A549 (cell line): Measurements from ENCODE around the gene TMEM140. TPM values are rescaled to one million over a fixed set of nuclear protein-coding genes. Genes with fewer than 3 reads are reported as not detected.

ENCODE experiments used
- ATAC-seq, 2 experiments: fragments of 200-7000 bp in 1 of 2; fragments of >200 bp in 1 of 2; cut with Nextera tagmentation in 1 of 2; cut with Tn5 transposase in 1 of 2; 3 replicates each; pipeline versions ENCODE4 v1.8.0 to v1.9.1; 2018 to 2020; ENCODE audit warnings: mild to moderate bottlenecking in 1 of 2, moderate library complexity in 1 of 2
- CTCF ChIA-PET: fragments of 300-600 bp; sonication (Branson Sonifier 250); formaldehyde crosslinking; extraction: SDS; loops from one replicate; lab custom pipeline; 2021; ENCODE audit warnings: antibody characterized with exemption, inconsistent platforms; lab: Yijun Ruan, JAX
- POLR2A ChIA-PET: fragments of 350-600 bp; formaldehyde crosslinking; extraction: SDS; loops from one replicate; lab custom pipeline; 2021; ENCODE audit warnings: antibody characterized with exemption, inconsistent platforms; lab: Yijun Ruan, JAX
- DNase-seq, 2 experiments: peaks; one replicate each; pipeline versions ENCODE4 v3.0.0 to v3.0.0-alpha.2; 2011 to 2016; ENCODE audit warnings: low read depth in 1 of 2, low spot score in 1 of 2
- FAIRE-seq: peaks from 2 replicates; lab custom pipeline; 2011; peaks lifted over from hg19 to GRCh38; lab: Jason Lieb, UNC
- H3K27ac ChIP-seq, 2 experiments: fragments of >200 bp; sonication (Bioruptor Twin); formaldehyde crosslinking; 3 replicates each; pipeline ENCODE4 v1.5.1; 2016 to 2017
- H3K4me1 ChIP-seq: fragments of >200 bp; sonication (Bioruptor Twin); formaldehyde crosslinking; 3 replicates; pipeline ENCODE4 v1.6.1; 2016
- H3K4me2 ChIP-seq: fragments of >200 bp; sonication (Bioruptor Twin); formaldehyde crosslinking; 3 replicates; pipeline ENCODE4 v1.6.1; 2016
- H3K4me3 ChIP-seq: fragments of >200 bp; sonication (Bioruptor Twin); formaldehyde crosslinking; 3 replicates; pipeline ENCODE4 v1.5.1; 2016
- H3K9me3 ChIP-seq: fragments of >200 bp; sonication (Bioruptor Twin); formaldehyde crosslinking; 3 replicates; pipeline ENCODE4 v1.6.1; 2016
- ATOH8 ChIP-seq: fragments of 250-450 bp; sonication (Bioruptor Pico); IDR thresholded peaks from 2 replicates; pipeline ENCODE4 v1.5.0; 2020; ENCODE audit warnings: low read depth, mild to moderate bottlenecking, moderate library complexity
- GATA3 ChIP-seq: IDR thresholded peaks from 2 replicates; pipeline ENCODE4 v1.6.1; 2012; ENCODE audit warnings: borderline replicate concordance
- HOXA7 ChIP-seq: fragments of 250-450 bp; sonication (Bioruptor Pico); IDR thresholded peaks from 2 replicates; pipeline ENCODE4 v1.5.0; 2020; ENCODE audit warnings: mild to moderate bottlenecking, moderate library complexity
- RFX5 ChIP-seq: fragments of 450-650 bp; IDR thresholded peaks from 2 replicates; pipeline ENCODE4 v1.7.1; 2014; ENCODE audit warnings: antibody characterized with exemption, mild to moderate bottlenecking, moderate library complexity
- SMC3 ChIP-seq: fragments of >200 bp; sonication (Bioruptor Twin); formaldehyde crosslinking; IDR thresholded peaks from 3 replicates; pipeline ENCODE4 v1.6.1; 2018; ENCODE audit warnings: inconsistent platforms
- ZC3H11A ChIP-seq: fragments of 450-650 bp; IDR thresholded peaks from 2 replicates; pipeline ENCODE4 v1.6.1; 2014; ENCODE audit warnings: antibody characterized with exemption, mild to moderate bottlenecking
- WGBS: methylation state at CpG from one replicate; pipeline ENCODE4 v1.1.6; 2017; ENCODE audit errors: missing lambda C conversion rate; 5-methylcytosine and 5-hydroxymethylcytosine counted together
- polyA plus RNA-seq, 4 experiments: library from polyadenylated mRNA; depleted of rRNA in 3 of 4; stranded (reverse); fragments of >200 nt; fragmentation: RNase III in 1 of 4; extraction: RNeasy Plus Mini Kit Qiagen cat#74134 plus additional on column Dnase treatment in 1 of 4; gene quantifications; 2 replicates in 3 of 4; 3 replicates in 1 of 4; pipeline ENCODE4 v1.2.3, GENCODE V29; 2011 to 2017
- small RNA-seq, 6 experiments: library from RNA; depleted of rRNA; stranded (forward); fragments of <200 nt; gene quantifications; one replicate each; pipeline ENCODE3, GENCODE V24; 2012
- TF ChIP-seq, protein P1 (sequence below): IDR thresholded peaks from 2 replicates; pipeline ENCODE4 v1.6.1; 2012
- TF ChIP-seq, protein P2 (sequence below): fragments of 450-650 bp; IDR thresholded peaks from 2 replicates; pipeline ENCODE4 v1.6.1; 2014; ENCODE audit warnings: antibody characterized with exemption

TMEM140 gene
- polyA plus RNA-seq, 2 of the 4 experiments (the other 2 are of a cell fraction), result 0.72 to 0.87 TPM

- FAIRE-seq, result no peak
These were observed 67.3 kb downstream of the TMEM140 start for GRCh38 chr7:135215180-135215579.

DNA sequence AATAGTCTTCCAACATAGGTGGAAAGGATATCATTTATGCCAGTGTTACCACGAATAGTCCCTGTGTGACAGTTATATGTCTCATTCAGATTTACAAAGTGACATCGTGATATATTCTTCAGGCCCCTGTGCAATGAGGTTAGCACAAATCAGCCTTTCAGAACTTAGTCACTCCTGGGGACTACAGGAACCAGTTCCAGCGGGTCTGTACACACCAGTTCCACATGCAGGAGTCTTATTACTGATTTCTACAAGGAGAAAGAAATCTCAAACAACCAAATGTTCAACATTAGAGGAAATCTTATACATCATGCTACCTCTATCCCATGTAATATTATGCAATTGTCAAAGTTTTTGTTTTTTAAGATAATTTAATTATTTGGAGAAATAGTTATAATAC, 67.8 kb downstream of the TMEM140 start:
- Histone ChIP-seq H3K4me2 (no peak overlapping the region), H3K9me3 (no peaks in the 10 kb centered on the region), H3K4me1 (peaks cover 17% of the 10 kb centered on the region), H3K27ac (no peak overlapping the region), H3K4me3 (no peak overlapping the region)
- TF ChIP-seq GATA3, result no peak
- TF ChIP-seq, protein P1, sequence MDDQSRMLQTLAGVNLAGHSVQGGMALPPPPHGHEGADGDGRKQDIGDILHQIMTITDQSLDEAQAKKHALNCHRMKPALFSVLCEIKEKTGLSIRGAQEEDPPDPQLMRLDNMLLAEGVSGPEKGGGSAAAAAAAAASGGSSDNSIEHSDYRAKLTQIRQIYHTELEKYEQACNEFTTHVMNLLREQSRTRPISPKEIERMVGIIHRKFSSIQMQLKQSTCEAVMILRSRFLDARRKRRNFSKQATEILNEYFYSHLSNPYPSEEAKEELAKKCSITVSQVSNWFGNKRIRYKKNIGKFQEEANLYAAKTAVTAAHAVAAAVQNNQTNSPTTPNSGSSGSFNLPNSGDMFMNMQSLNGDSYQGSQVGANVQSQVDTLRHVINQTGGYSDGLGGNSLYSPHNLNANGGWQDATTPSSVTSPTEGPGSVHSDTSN, result no peak
- TF ChIP-seq SMC3, result no peak
- CTCF ChIA-PET, result no interaction called here
- FAIRE-seq, result no peak
- WGBS, result 66% methylated on average over 3 of the region's 3 CpGs
- POLR2A ChIA-PET, result no interaction called here
- no peak for ATAC-seq
- DNase-seq, result no peak

More at GRCh38 chr7:135215180-135215579, 67.3 kb downstream of the TMEM140 start:
- Histone ChIP-seq H3K4me1 (peaks cover 17% of the 10 kb centered on the region), H3K4me2 (no peak overlapping the region), H3K4me3 (no peak overlapping the region), H3K9me3 (no peaks in the 10 kb centered on the region), H3K27ac (no peak overlapping the region)
- TF ChIP-seq ZC3H11A (no peak), ATOH8 (CRISPR knock-in tag) (no peak), HOXA7 (CRISPR knock-in tag) (no peak), RFX5 (no peak)
- TF ChIP-seq, protein P2, sequence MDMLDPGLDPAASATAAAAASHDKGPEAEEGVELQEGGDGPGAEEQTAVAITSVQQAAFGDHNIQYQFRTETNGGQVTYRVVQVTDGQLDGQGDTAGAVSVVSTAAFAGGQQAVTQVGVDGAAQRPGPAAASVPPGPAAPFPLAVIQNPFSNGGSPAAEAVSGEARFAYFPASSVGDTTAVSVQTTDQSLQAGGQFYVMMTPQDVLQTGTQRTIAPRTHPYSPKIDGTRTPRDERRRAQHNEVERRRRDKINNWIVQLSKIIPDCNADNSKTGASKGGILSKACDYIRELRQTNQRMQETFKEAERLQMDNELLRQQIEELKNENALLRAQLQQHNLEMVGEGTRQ, result no peak
- WGBS, result 85% methylated on average over 4 of the region's 4 CpGs
- ChIA-PET CTCF (no interaction called here), POLR2A (no interaction called here)
- DNase-seq (no peak), ATAC-seq (no peak)

Small RNA genes within 50 kb of the gene (small RNA-seq; reads per million reads assigned to genes)
- 0 to 10.2 (median 0.08) reads per million in 6 experiments for gene MIR6509

Other genes starting within 250 kb of the TMEM140 start
- gene AGBL3, start 161.6 kb upstream of the TMEM140 start, polyA plus RNA-seq (2011; rRNA removed), result 4.2 and 4.3 TPM in 2 replicates
- 2.2 to 3.7 TPM (median 2.7 TPM) in 3 replicates for gene AGBL3, start 161.6 kb upstream of the TMEM140 start, polyA plus RNA-seq (2017; fragmentation: RNase III; extraction: RNeasy Plus Mini Kit Qiagen cat#74134 plus additional on column Dnase treatment)
- 69.1 and 70.4 TPM in 2 replicates for gene CYREN, start 22.6 kb downstream of the TMEM140 start, polyA plus RNA-seq (2011; rRNA removed)
- 59.3 to 61.1 TPM (median 59.5 TPM) in 3 replicates for gene CYREN, start 22.6 kb downstream of the TMEM140 start, polyA plus RNA-seq (2017; fragmentation: RNase III; extraction: RNeasy Plus Mini Kit Qiagen cat#74134 plus additional on column Dnase treatment)
- gene WDR91, start 63.5 kb downstream of the TMEM140 start, polyA plus RNA-seq (2011; rRNA removed), result 5.3 and 7.4 TPM in 2 replicates
- gene WDR91, start 63.5 kb downstream of the TMEM140 start, polyA plus RNA-seq (2017; fragmentation: RNase III; extraction: RNeasy Plus Mini Kit Qiagen cat#74134 plus additional on column Dnase treatment), result 4.6 to 5.5 TPM (median 5.1 TPM) in 3 replicates
- gene STRA8, start 85.8 kb downstream of the TMEM140 start, polyA plus RNA-seq (2011; rRNA removed), result not detected in 2 replicates
- gene STRA8, start 85.8 kb downstream of the TMEM140 start, polyA plus RNA-seq (2017; fragmentation: RNase III; extraction: RNeasy Plus Mini Kit Qiagen cat#74134 plus additional on column Dnase treatment), result not detected in 3 replicates